Stimulated activated CD4-positive, alpha-beta T cell treated with anti-CD3 and anti-CD28 coated beads, Interleukin-15, amount 100 ng/mL, for 48 hours (primary cell): ENCODE results near the gene KLHL25.

Experiments used
- DNase-seq, 2 donors: peaks; one replicate each; pipeline ENCODE4 v3.0.0-alpha.2; 2020; ENCODE audit warnings: low read depth in 2 of 2

KLHL25 gene

GRCh38 chr15:85760531-85761371 lies 34.0 kb downstream of the KLHL25 start:
- DNase-seq = no peak

- DNase-seq = no peak
Measured at GRCh38 chr15:85760049-85760448, 34.7 kb downstream of the KLHL25 start.

DNA sequence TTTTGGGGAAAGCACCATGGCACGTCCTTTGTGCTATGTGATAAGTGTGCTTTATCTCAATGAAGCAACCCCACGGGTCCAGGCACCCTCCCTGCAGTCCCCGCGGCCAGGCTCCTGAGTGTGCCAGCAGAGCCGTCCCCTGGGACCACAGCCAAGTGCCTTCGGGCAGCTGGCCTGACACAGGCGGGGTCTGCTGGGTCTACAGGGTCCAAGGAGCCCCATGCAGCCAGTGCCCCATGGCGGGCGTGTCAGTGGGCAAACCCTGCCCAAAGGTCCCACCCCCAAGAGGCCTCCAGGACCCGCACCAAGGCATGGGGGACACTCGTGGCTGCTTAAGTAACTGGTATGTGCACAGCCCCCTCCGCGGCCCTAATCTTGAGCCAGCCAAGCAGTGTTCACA lies 35.3 kb downstream of the KLHL25 start:
- DNase-seq = no peak

- no peak for DNase-seq
Measured at GRCh38 chr15:85758655-85758978, 36.1 kb downstream of the KLHL25 start.

DNA sequence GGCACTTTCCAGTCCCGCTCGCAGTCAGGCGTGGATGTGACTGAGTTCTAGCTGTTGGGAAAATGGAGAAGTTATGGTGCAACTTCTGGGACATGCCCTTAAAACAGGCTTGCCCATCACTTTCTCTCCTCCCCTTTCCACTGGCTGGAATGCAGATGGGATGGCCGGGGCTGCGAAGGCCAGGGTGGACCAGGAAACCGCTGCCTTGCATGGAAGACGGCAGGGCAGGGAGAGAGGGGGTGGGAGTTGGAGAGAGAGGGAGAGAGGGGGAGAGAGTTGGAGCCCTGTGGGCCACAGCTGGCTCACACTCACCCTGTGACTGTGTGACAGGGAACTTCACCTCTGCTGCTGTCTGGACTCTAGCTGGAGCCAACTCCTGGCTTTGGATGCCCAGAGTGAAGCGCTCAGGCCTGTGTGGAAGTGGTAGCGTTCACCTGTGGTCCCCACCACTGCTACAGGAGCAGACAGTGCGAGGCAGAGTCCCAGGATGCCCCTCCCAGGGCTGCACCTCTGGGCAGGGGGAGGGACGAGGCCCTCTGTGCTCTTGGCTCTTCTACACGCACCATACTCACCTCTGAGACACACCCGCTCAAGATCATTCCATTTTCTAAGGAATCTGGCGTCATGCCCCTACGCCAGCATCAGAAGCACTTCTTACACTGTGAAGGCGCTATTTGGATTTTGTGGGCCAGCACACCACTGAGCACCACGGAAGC lies 36.6 kb downstream of the KLHL25 start:
- no peak for DNase-seq

- no peak for DNase-seq
Measured at GRCh38 chr15:85757073-85757938, 37.4 kb downstream of the KLHL25 start.

DNA sequence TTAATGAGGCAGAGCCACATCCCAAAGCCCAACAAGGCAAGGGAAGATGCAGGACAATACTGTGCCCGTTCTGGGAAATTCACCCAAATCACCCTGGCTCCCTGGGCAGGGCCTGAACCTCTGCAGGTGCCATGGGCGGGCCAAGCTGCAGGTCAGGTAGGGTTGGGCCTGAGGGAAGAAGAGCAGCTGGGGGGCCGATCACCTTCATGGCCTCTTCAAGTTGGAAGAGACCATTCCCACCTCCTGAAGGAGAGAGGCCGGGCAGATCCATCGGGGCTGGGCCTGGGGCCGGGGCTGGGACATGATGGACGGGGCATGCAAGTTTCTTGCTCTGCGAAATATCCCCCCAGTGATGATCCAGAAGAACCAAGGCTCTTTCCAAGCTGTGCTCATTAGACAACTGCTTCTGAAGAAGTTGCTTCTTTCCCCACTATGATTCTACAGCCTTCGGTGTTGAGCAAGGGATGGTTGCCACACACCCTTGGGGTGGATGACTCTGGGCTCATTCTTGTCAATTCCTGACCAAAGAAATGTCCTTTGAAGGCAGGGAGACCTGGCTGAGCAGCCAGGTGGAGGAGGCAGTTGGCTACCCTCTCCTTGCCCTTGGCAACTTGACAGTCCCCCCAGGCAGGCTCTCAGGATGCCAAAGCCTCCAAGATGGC lies 38.2 kb downstream of the KLHL25 start:
- no peak for DNase-seq

- no peak for DNase-seq
Measured at GRCh38 chr15:85755942-85756341, 38.8 kb downstream of the KLHL25 start.

DNA sequence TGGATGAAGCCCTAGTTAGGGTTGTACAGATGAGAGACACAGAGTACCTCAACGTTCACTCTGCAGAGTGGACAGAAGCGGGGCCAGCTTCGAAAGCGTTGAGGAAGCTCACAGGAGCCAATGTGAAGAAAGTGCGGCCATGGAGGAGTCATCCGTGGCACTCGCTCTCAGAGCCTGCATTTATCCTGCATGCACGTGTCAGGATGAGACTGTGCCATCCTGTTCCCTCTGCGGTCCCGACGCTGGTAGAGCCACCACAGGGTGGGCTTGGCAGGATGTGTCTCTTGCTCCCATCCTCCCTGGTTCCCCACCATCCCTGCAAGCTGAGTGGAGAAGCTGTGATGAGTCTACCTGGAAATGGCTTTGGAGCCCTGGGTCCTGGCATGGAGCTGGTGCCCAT lies 39.3 kb downstream of the KLHL25 start:
- no peak for DNase-seq

DNA sequence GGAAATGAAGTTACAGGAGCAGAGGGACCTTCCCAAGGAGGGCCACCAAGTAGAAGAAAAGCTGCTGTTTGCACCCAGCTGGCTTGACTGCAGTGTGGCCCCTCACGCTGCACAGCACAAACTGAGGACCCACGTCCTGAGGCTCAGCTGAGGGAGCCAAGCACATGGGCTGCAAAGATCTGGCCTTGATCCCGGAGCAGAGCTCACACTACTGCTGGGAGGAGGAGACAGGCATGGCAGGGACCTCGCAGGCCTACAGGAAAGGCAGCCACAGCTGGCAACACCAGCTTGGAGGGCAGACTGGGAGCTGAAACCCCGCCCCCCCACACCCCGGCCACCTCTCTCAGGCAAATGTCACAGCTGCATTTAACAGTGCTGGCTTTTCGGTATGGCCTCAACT lies 39.7 kb downstream of the KLHL25 start:
- no peak for DNase-seq

DNA sequence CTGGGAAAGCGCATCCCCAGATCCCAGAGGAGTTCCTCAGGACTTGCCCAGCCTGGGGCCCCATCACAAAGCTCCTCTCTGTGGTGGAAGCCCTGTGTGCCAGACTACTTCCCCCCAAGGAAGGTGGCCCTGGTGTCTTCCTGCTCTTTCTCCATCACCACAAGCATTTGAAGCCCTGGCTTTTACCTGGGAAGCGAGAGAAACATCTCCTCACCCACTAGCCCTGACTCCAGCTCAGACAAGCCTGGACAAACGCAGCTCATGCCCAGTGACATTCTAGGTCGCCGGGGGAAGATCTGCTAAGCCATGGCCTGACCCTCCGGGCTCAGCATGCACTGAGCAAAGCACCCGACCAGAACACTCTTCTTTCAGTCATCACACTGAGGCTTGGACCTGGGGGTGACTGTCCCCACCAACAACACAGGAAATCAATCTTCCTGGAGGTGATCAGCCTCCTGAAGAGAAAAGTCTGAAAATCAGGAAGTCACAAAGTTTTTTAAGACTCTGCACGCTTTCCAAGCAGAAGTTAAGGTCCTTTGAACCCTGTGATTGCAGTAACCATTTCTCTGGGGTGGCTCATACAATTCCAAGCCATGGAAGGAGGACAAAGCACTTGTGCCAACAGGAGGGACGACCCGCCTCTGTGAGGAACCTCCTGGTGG lies 40.8 kb downstream of the KLHL25 start:
- DNase-seq = no peak

- DNase-seq = no peak
Measured at GRCh38 chr15:85753261-85753660, 41.5 kb downstream of the KLHL25 start.

GRCh38 chr15:85752491-85752961 lies 42.2 kb downstream of the KLHL25 start:
- no peak for DNase-seq

DNA sequence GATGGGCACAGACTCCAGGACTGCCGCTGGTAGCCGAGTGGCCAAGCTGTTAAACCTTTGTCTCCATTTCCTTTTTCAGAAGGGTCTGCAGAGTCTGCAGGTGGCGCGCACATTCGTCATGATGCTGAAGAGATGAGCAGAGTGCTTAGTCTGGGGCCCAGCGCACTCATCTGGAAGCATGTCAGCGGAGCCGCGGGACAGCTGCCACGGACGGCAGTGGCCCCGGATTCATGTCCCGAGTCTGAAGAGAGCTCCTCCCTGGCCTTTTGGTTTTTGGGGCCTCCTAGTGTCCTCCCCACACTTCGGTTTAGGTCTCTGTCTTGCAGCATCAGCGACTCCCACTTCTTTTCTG lies 42.6 kb downstream of the KLHL25 start:
- no peak for DNase-seq

GRCh38 chr15:85751291-85752123 lies 43.2 kb downstream of the KLHL25 start:
- no peak for DNase-seq

DNA sequence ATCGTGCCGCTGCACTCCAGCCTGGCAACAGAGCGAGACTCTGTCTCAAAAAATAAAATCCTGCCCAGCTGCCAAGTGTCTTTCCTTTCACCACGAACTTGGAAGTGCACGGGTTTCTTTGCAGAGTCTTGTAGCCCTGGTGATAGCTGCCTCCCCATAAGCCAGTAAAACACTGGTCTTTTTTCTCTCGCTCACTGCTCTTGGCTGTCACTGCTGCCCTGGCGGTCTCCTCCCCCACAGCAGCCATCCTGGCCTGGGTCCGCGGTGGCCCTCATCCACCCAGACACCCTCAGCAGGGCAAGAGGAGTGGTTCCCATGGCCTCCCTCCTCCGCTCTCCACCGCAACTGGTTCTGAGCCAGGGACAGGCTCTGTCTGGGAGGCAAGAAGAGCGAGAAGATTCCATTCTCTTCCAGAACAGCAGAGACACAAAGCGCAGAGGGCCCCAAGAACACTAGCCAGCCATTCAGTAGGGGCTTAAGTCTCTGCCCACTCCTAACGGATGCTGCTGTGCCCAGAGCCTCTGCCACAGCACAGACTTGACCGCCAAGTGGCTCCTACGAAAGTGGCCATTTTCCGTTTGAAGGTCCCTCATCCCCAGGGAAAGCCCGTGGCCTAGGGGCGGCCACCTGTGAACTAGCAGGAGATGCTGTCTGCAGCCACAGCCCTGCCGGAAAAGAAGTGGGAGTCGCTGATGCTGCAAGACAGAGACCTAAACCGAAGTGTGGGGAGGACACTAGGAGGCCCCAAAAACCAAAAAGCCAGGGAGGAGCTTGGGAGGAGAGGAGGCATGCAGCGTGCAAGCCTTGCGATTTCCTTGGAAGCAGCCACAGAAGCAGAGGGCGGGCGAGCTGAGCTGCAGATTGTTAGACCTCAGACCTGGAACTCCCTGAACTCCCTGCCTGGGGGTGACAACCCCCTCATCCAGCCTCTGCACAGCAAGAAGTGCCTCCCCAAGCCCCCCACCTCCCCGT lies 44.1 kb downstream of the KLHL25 start:
- DNase-seq = no peak

GRCh38 chr15:85749261-85750151 lies 45.2 kb downstream of the KLHL25 start:
- no peak for DNase-seq

DNA sequence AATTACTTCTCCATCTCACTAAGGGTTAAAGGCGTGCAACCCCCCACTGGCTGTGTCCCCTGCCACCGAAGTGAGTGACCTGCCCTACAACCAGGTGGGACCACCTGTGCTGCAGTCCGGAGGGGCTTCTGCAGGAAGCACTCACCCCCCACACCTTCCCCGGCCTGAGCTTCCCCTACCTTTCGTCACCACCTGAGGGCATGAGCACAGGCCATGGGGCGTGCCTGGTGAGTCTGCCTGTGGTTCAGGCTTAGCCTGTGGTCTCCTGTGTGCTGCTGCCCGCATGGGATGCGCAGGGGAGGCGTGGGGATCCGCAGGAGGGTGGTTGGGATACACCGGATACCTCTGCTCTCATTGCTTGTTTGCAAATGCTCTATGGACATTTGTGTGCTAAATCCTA lies 46.0 kb downstream of the KLHL25 start:
- no peak for DNase-seq
